ENCODE results near the gene SGPP2.

GRCh38 chr2:222595581-222595980 is 171.2 kb downstream of the SGPP2 start:
- TF ChIP-seq CTCF (conservative IDR thresholded peaks at IDR 0.05) (no peak), EZH2 (IDR thresholded peaks at IDR 0.05; ENCODE audit: low read depth) (no peak)

Measured in PC-9 (cell line).